Aorta (tissue), 5 donors: ENCODE results near the gene LOXHD1. TPM values are rescaled to one million over a fixed set of nuclear protein-coding genes. Genes with fewer than 3 reads are reported as not detected.

Experiments used
- ATAC-seq: fragments of 200-7000 bp; cut with Tn5 transposase; one replicate; pipeline ENCODE4 v1.9.1; 2022; ENCODE audit warnings: moderate library complexity; ENCODE audit not compliant: low FRiP score
- DNase-seq, 2 donors: peaks; one replicate each; pipeline ENCODE4 v3.0.0-alpha.2; 2020
- H3K27ac ChIP-seq, 2 donors: one replicate each; pipeline ENCODE4 v1.5.1; 2013; ENCODE audit warnings: low read length in 2 of 2, mild to moderate bottlenecking in 2 of 2, moderate library complexity in 2 of 2, control low read depth in 1 of 2, inconsistent platforms in 1 of 2, low read depth in 1 of 2
- H3K27me3 ChIP-seq, 2 donors: one replicate each; pipeline ENCODE4 v1.6.1; 2013; ENCODE audit warnings: control low read depth in 1 of 2, low read length in 1 of 2, mild to moderate bottlenecking in 1 of 2, moderate library complexity in 1 of 2; ENCODE audit not compliant: insufficient read depth in 2 of 2, control insufficient read depth in 1 of 2
- H3K36me3 ChIP-seq, 2 donors: one replicate each; pipeline ENCODE4 v1.6.1; 2013; ENCODE audit warnings: control low read depth in 1 of 2, low read length in 1 of 2, mild to moderate bottlenecking in 1 of 2; ENCODE audit not compliant: insufficient read depth in 2 of 2, control insufficient read depth in 1 of 2
- H3K4me1 ChIP-seq, 2 donors: one replicate each; pipeline ENCODE4 v1.6.1; 2013; ENCODE audit warnings: low read length in 2 of 2, control low read depth in 1 of 2, mild to moderate bottlenecking in 1 of 2, moderate library complexity in 1 of 2; ENCODE audit not compliant: insufficient read depth in 2 of 2, control insufficient read depth in 1 of 2
- H3K4me3 ChIP-seq, 2 donors: one replicate each; pipeline ENCODE4 v1.5.1; 2013; ENCODE audit warnings: low read length in 2 of 2, control low read depth in 1 of 2, mild to moderate bottlenecking in 1 of 2
- H3K9me3 ChIP-seq: one replicate; pipeline ENCODE4 v1.6.1; 2013; ENCODE audit warnings: mild to moderate bottlenecking, low read length; ENCODE audit not compliant: control insufficient read depth
- WGBS, 2 donors: extraction: QIAGEN DNeasy Blood & Tissue Kit; methylation state at CpG; one replicate each; pipeline ENCODE4 v1.1.7; 2013; 5-methylcytosine and 5-hydroxymethylcytosine counted together
- intact Hi-C, 2 donors: fragments of 100-400 bp; cut with DNase I; formaldehyde crosslinking; loops; one replicate each; pipeline versions ENCODE4 v1.14.2 to v1.15.0; 2022
- long read RNA-seq, 2 donors: library from polyadenylated mRNA; unstranded; transcript quantifications; one replicate each; pipeline ENCODE4 v2.0.0, GENCODE V29; 2020 to 2021
- polyA plus RNA-seq, 2 donors: library from polyadenylated mRNA; stranded (reverse); fragments of 200-250 nt; gene quantifications; one replicate each; pipeline ENCODE4 v1.2.3, GENCODE V29; 2013
- total RNA-seq, 2 donors: library from RNA; stranded (reverse); fragmentation: NEBNext Ultra II Directional; extraction: Animal tissue kit (Norgen Biotek cat#: 25700); gene quantifications; one replicate each; pipeline ENCODE4 v1.2.1, GENCODE V29; 2021
- donor health status: healthy with polysubstance abuse.
- donor health status: Bipolar disorder and iron deficiency.
- donor health status: DM: no; HTN: no; CAD: no.
- donor health status: DM: no; HTN: no; CAD: no.
- donor health status: DM: yes; HTN: yes; CAD: no.

Gene LOXHD1, protein sequence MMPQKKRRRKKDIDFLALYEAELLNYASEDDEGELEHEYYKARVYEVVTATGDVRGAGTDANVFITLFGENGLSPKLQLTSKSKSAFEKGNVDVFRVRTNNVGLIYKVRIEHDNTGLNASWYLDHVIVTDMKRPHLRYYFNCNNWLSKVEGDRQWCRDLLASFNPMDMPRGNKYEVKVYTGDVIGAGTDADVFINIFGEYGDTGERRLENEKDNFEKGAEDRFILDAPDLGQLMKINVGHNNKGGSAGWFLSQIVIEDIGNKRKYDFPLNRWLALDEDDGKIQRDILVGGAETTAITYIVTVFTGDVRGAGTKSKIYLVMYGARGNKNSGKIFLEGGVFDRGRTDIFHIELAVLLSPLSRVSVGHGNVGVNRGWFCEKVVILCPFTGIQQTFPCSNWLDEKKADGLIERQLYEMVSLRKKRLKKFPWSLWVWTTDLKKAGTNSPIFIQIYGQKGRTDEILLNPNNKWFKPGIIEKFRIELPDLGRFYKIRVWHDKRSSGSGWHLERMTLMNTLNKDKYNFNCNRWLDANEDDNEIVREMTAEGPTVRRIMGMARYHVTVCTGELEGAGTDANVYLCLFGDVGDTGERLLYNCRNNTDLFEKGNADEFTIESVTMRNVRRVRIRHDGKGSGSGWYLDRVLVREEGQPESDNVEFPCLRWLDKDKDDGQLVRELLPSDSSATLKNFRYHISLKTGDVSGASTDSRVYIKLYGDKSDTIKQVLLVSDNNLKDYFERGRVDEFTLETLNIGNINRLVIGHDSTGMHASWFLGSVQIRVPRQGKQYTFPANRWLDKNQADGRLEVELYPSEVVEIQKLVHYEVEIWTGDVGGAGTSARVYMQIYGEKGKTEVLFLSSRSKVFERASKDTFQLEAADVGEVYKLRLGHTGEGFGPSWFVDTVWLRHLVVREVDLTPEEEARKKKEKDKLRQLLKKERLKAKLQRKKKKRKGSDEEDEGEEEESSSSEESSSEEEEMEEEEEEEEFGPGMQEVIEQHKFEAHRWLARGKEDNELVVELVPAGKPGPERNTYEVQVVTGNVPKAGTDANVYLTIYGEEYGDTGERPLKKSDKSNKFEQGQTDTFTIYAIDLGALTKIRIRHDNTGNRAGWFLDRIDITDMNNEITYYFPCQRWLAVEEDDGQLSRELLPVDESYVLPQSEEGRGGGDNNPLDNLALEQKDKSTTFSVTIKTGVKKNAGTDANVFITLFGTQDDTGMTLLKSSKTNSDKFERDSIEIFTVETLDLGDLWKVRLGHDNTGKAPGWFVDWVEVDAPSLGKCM (N-terminal part only)
- total RNA-seq (1 to 10 TPM in 1 of 2 donors, under 1 TPM in 1; 0.16 to 1.0 TPM), polyA plus RNA-seq (not detected)
- long read RNA-seq, donor 1, partial matches to known transcripts, result 0 of 2 reads
- long read RNA-seq, donor 1, other reads (novel, unspliced or antisense), result 2 of 2 reads
- long read RNA-seq, donor 2, result 0 reads

DNA sequence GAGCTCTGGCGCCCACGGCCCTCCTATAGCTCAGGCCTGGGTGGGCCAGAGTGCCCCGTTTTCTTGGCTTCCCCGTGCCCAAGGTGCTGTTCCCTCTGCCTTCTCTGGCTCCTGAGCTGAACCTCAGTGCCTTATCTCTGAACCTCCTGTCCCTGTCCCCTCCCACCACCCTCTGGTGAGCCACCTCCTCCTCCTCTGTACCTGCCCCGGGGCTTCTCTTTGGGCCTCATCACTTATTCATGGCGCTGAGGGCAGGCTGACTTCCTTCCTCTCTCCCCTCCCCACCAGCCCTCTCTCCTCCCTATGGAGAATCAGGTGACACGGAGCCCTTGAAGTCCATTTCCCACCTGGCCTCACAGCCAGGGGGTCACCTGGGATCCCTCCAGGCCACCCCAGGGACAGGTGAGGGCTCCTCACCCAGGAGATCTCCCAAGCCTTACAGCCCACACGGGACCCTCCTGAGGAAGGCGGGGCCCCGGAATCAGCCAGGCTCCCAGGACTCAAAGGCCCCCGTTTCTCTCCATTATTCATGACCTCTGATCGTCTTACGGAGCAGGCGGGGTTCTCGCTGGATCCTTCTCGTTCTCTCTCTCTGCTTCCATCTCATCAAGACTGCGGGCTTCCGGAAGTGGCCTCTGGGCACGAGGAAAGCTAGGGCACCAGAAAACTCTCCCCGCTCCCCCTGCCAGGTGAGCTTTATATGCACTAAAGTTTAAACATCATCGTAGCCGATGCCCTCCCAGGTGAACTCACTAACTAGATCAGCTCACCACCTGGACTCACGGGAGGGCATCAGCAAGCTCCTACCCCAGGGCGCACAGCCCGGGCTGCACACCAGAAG lies at the start of gene LOXHD1:
TSS of gene LOXHD1 (minus strand) at position 106 of the 841 bp plus-strand sequence. CDS start 187 bp downstream, outside the sequence.
- Histone ChIP-seq H3K27ac (no peak within 1 kb of the TSS), H3K9me3 (no peaks in the 10 kb centered on the region), H3K36me3 (no peaks in the 10 kb centered on the region), H3K4me1 (no peaks in the 10 kb centered on the region), H3K27me3 (no peaks in the 10 kb centered on the region), H3K4me3 (no peak within 1 kb of the TSS)
- intact Hi-C loops, result loop anchor here (5.0 kb wide), 2 partner anchors 485 to 510 kb away; a partner anchor contains a TSS
- WGBS, 2 donors, result 74 to 80% methylated on average over 25 of the region's 25 CpGs
- no peak for ATAC-seq
- DNase-seq, result no peak

DNA sequence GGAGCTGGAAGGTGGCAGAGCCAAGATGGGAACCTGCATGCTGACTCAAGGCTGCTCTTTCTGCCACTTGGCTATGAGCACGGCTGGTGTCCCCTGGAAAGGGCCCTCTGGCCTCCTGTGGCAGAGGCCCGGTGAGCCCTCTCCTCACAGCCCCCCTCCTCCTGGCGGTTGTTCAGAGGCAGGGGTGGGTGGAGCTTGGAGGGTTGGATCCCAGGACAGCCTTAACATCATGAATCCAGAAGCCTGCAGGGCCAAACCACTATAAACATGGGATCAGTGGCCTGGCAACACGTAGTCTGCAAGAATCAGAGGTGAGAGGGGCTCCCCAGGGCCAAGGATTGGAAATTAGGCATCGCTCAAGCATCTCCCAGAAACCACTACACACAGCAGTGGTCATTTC lies 48.5 kb upstream of the LOXHD1 start:
- DNase-seq (no peak), ATAC-seq (no peak)
- Histone ChIP-seq H3K27ac (no peak overlapping the region), H3K27me3 (no peaks in the 10 kb centered on the region), H3K4me3 (no peak overlapping the region), H3K9me3 (no peaks in the 10 kb centered on the region), H3K4me1 (no peaks in the 10 kb centered on the region), H3K36me3 (no peaks in the 10 kb centered on the region)
- intact Hi-C loops, result no loop called here
- WGBS, 2 donors, result 31 to 36% methylated on average over 5 of the region's 5 CpGs

DNA sequence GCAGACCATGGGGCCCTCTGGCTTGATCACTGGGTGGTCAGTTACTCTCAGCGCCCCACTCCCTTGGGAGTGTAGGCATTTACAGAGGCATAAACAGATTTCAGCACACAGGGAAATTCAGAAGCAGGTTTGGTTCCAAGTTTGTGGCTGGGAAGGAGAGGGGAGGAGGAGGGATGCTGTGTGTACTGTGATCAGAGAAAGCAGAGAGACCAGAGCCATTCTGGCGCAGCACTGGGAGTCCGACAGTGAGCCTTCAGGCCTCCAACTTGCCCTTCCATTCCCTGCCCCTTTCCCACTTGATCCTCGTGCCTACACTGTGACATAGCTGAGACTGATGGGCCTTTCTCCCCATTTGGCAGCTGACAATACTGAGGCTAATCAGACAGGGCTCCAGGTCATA lies 47.8 kb upstream of the LOXHD1 start:
- Histone ChIP-seq H3K9me3 (no peaks in the 10 kb centered on the region), H3K27ac (no peak overlapping the region), H3K27me3 (no peaks in the 10 kb centered on the region), H3K4me3 (no peak overlapping the region), H3K36me3 (no peaks in the 10 kb centered on the region), H3K4me1 (no peaks in the 10 kb centered on the region)
- intact Hi-C loops, result no loop called here
- no peak for DNase-seq
- no peak for ATAC-seq
- WGBS, 2 donors, result 76 to 79% methylated on average over 4 of the region's 4 CpGs

DNA sequence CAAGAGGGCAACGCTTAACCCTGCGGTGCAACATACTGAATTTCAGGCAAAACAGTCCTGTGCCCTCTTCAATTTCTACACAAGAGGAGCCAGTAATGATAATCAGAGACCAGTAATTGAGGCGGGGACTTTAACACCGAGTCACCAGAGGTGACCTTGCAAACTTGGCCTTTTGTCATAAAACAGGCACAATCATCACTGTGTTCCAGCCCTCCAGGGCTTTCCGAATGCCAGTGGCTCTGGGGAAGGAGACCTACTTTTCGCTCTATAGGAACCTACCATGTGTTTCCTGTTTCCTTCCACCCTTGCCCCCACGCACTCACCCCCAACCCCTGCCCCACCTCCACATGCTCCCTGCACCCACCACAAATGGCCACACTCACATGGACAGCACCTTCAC lies 47.2 kb upstream of the LOXHD1 start:
- H3K9me3 ChIP-seq, result no peaks in the 10 kb centered on the region
- H3K27me3 ChIP-seq, result no peaks in the 10 kb centered on the region
- H3K27ac ChIP-seq, result no peak overlapping the region
- H3K4me1 ChIP-seq, result no peaks in the 10 kb centered on the region
- no peak overlapping the region for H3K4me3 ChIP-seq
- WGBS, 2 donors, result 72 to 75% methylated on average over 7 of the region's 7 CpGs
- ATAC-seq (no peak), DNase-seq (no peak)
- H3K36me3 ChIP-seq, result no peaks in the 10 kb centered on the region
- intact Hi-C loops, result no loop called here

DNA sequence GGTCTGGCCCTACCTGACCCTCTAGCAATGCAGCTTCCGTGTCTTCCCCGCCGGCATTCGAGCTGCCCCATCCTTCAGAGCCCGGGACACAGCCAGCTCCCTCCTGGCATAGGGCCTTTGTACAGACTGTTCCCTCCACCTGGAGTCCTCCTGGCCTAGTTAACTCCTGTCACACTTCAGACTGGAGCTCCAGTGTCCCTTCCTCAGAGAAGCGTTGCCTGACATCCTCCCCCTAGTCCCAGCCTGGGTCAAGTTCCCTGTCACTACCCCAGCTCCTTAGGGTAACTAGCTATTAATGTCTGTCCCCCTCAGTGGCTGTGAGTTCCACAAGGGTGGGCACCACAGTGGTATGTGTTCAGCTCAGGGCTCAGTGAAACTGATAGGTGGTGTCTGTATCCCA lies 45.5 kb upstream of the LOXHD1 start:
- Histone ChIP-seq H3K4me1 (no peaks in the 10 kb centered on the region), H3K27me3 (no peaks in the 10 kb centered on the region), H3K4me3 (no peak overlapping the region), H3K9me3 (no peaks in the 10 kb centered on the region), H3K27ac (no peak overlapping the region), H3K36me3 (no peaks in the 10 kb centered on the region)
- 83 to 89% methylated on average over 6 of the region's 6 CpGs for WGBS, 2 donors
- ATAC-seq (peak; percentile 17), DNase-seq (no peak)
- intact Hi-C loops, result no loop called here

DNA sequence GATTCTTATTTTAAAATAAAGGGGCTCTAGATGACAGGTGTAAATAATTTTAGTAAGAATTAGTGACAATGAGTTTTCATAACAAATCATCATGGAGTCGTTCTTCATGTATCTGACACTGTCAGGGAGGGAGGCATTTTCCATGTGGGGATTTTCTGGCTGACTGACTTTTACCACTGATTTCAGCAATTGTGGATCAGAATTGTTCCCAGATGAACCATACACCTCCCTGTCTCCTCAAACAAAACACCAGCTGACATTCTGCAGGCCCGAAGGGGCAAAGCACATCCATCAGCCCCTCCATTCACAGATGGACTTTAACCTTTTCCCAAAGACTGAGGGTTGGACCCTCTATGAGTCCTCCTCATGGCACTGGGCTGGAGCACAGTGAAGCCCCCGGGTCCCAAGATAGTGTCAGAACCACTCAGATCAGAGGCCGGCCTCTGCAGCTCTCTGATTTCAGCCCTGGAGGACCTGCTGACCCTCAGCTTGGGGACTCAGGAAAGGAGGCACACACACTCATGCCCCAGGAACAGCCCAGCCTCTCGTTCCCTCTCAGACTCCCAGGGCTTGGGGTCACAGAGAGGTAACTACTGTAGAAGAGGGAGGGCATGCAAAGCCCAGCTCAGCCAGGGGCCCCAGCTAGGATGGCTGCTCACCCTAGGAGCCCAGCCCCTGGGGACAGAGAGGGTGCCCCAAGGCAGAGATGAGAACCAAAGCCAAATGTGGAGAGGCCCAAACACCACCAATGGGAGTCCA lies 43.2 kb upstream of the LOXHD1 start:
- no peaks in the 10 kb centered on the region for H3K27me3 ChIP-seq

DNA sequence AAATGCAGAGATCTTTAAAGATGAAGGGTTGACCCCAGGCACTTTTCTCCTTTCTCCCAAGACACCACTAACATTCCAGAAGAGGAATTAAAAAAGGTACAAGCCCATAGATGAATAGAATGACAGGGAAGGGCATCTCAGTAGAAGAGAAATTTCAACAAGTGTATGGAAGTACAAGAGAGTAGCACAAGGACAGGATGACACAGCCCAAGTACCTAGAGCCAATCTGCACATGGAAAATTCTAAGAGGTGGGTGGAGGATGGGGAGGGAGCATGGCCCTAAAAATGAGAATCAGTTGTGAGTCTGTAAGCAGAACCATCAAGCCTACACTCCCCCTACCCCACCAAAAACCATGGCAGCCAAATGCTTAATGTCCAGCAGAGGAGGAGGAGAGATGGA lies 39.7 kb upstream of the LOXHD1 start:
- Histone ChIP-seq H3K9me3 (no peaks in the 10 kb centered on the region), H3K27me3 (no peaks in the 10 kb centered on the region), H3K4me1 (no peaks in the 10 kb centered on the region), H3K4me3 (no peak overlapping the region), H3K36me3 (no peaks in the 10 kb centered on the region), H3K27ac (no peak overlapping the region)
- DNase-seq (no peak), ATAC-seq (no peak)
- intact Hi-C loops, result no loop called here

More for the DNA sequence above, 43.2 kb upstream of the LOXHD1 start:
- H3K27ac ChIP-seq, result no peak overlapping the region
- DNase-seq, result no peak
- no peak for ATAC-seq
- H3K36me3 ChIP-seq, result no peaks in the 10 kb centered on the region
- intact Hi-C loops, result no loop called here
- 28 to 36% methylated on average over 5 of the region's 5 CpGs for WGBS, 2 donors
- no peaks in the 10 kb centered on the region for H3K4me1 ChIP-seq
- H3K9me3 ChIP-seq, result no peaks in the 10 kb centered on the region
- H3K4me3 ChIP-seq, result no peak overlapping the region
